OCI-LY7 (cell line): ENCODE results near the gene ATAD3A. TPM values are rescaled to one million over a fixed set of nuclear protein-coding genes. Genes with fewer than 3 reads are reported as not detected.

Experiments used
- Bru-seq: library from RNA; stranded (reverse); fragments of 400-500 nt; gene quantifications from one replicate; lab custom pipeline; 2021; lab: Mats Ljungman, UMichigan
- BruChase-seq, 2 experiments: library from RNA; stranded (reverse); fragments of 400-500 nt; gene quantifications; one replicate each; lab custom pipeline; 2021; lab: Mats Ljungman, UMichigan
- BruUV-seq: library from RNA; stranded (reverse); fragments of 400-500 nt; replicated peaks from 2 replicates; lab custom pipeline; 2021; lab: Mats Ljungman, UMichigan
- CTCF ChIA-PET: fragments of 300-600 bp; sonication (Branson Sonifier 250); formaldehyde crosslinking; loops from one replicate; lab custom pipeline; 2022; ENCODE audit warnings: antibody characterized with exemption; ENCODE audit not compliant: unreplicated experiment; lab: Charles Lee
- POLR2A ChIA-PET: fragments of 300-600 bp; sonication (Branson Sonifier 250); formaldehyde crosslinking; loops from one replicate; lab custom pipeline; 2022; ENCODE audit warnings: antibody characterized with exemption; lab: Charles Lee
- DNase-seq: peaks from one replicate; pipeline ENCODE4 v3.0.0-alpha.2; 2015; ENCODE audit warnings: low spot score
- H2AFZ ChIP-seq: fragments of 200-600 bp; sonication (generic), shearing (Covaris generic); 2 replicates; pipeline ENCODE4 v1.6.1; 2014; ENCODE audit warnings: mild to moderate bottlenecking, antibody characterized with exemption, low read length, moderate library complexity
- H3K27ac ChIP-seq: fragments of 200-600 bp; sonication (generic); 2 replicates; pipeline ENCODE4 v1.5.1; 2014; ENCODE audit warnings: mixed run types, low read depth, mild to moderate bottlenecking, moderate library complexity, low read length, inconsistent platforms; ENCODE audit not compliant: poor library complexity, severe bottlenecking
- H3K36me3 ChIP-seq: fragments of 200-600 bp; sonication (generic); 2 replicates; pipeline ENCODE4 v1.6.1; 2014; ENCODE audit warnings: mild to moderate bottlenecking, antibody characterized with exemption, low read length, moderate library complexity, mixed read lengths; ENCODE audit not compliant: insufficient read depth
- H3K4me1 ChIP-seq: fragments of 200-600 bp; sonication (generic); 2 replicates; pipeline ENCODE4 v1.5.1; 2014; ENCODE audit warnings: mild to moderate bottlenecking, low read length; ENCODE audit not compliant: insufficient read depth, poor library complexity, severe bottlenecking
- H3K4me2 ChIP-seq: fragments of 200-600 bp; sonication (generic); 2 replicates; pipeline ENCODE4 v1.6.1; 2014; ENCODE audit warnings: mild to moderate bottlenecking, low read length
- H3K4me3 ChIP-seq: fragments of 200-600 bp; sonication (generic); 2 replicates; pipeline ENCODE4 v1.5.1; 2014; ENCODE audit warnings: mild to moderate bottlenecking, low read depth, low read length; ENCODE audit not compliant: poor library complexity, severe bottlenecking
- H3K79me2 ChIP-seq: fragments of 200-600 bp; sonication (generic); 2 replicates; pipeline ENCODE4 v1.6.1; 2016; ENCODE audit warnings: low read depth, mild to moderate bottlenecking, low read length, moderate library complexity, mixed read lengths; ENCODE audit not compliant: insufficient read depth
- H3K9me2 ChIP-seq: fragments of 200-600 bp; sonication (generic); 2 replicates; pipeline ENCODE4 v1.6.1; 2016; ENCODE audit warnings: mild to moderate bottlenecking, low read length, mixed read lengths; ENCODE audit not compliant: insufficient read depth
- H3K9me3 ChIP-seq: fragments of 200-600 bp; sonication (generic); 2 replicates; pipeline ENCODE4 v1.6.1; 2014; ENCODE audit warnings: mild to moderate bottlenecking, mixed run types, low read length, mixed read lengths
- H4K20me1 ChIP-seq: fragments of 200-600 bp; sonication (generic); 2 replicates; pipeline ENCODE4 v1.6.1; 2014; ENCODE audit warnings: mild to moderate bottlenecking, antibody characterized with exemption, low read length, moderate library complexity, mixed read lengths; ENCODE audit not compliant: insufficient read depth
- CTCF ChIP-seq: fragments of 200-600 bp; sonication (generic); conservative IDR thresholded peaks from 2 replicates; pipeline ENCODE4 v1.5.1; 2014; ENCODE audit warnings: mild to moderate bottlenecking, antibody characterized with exemption, low read length, moderate library complexity, mixed read lengths
- EZH2phosphoT487 ChIP-seq: fragments of 200-600 bp; sonication (generic); IDR thresholded peaks from 2 replicates; pipeline ENCODE4 v1.6.1; 2018; ENCODE audit warnings: low read depth, borderline replicate concordance, mild to moderate bottlenecking, mixed run types, antibody characterized with exemption, low read length, moderate library complexity, mixed read lengths
- intact Hi-C: fragments of 100-400 bp; cut with micrococcal nuclease; formaldehyde crosslinking; loops from one replicate; pipeline ENCODE4 v1.10.0; 2022; ENCODE audit not compliant: unreplicated experiment
- long read RNA-seq: library from polyadenylated mRNA; stranded (forward); transcript quantifications from one replicate; pipeline ENCODE4 v2.0.0, GENCODE V29; 2022
- total RNA-seq, 2 experiments: library from RNA; depleted of rRNA in 1 of 2; stranded (reverse); fragments of >200 nt in 1 of 2; shearing (Covaris generic) in 1 of 2; gene quantifications; 2 replicates each; pipeline ENCODE4 v1.2.3, GENCODE V29; 2014 to 2022

Gene ATAD3A
- total RNA-seq (2014; rRNA removed; shearing (Covaris generic)), result 79.9 and 81.9 TPM in 2 replicates
- total RNA-seq (2022), result 83.3 and 88.6 TPM in 2 replicates
- percentile 61 among the genes with signal in this experiment for Bru-seq, nascent RNA
- percentile 72 among the genes with signal in this experiment for BruChase-seq, experiment 1, labeled RNA remaining after a 6-hour chase
- percentile 71 among the genes with signal in this experiment for BruChase-seq, experiment 2, labeled RNA remaining after a 2-hour chase
- long read RNA-seq, transcript ATAD3A-203 (16 exons, 2,492 nt), result major isoform, 41 of 77 reads
- long read RNA-seq, partial matches to known transcripts, result 19 of 77 reads
- long read RNA-seq, other reads (novel, unspliced or antisense), result 17 of 77 reads

GRCh38 chr1:1511533-1512285, at the start of gene ATAD3A:
Gene ATAD3A (plus strand): TSS chr1:1512162. CDS start chr1:1512269, 107 bp downstream.
- BruUV-seq, result no TSS peak

GRCh38 chr1:1462318-1462966, 49.5 kb upstream of the ATAD3A start:
- peak overlapping the region; percentile 33 for H3K4me3 ChIP-seq
- no peaks in the 10 kb centered on the region for H3K9me2 ChIP-seq
- peak overlapping the region; percentile 77 for H3K27ac ChIP-seq
- ChIA-PET CTCF (interaction anchor here (0.5 kb wide), 1 partner anchor 26 kb away, joined by 3 read pairs; no protein-coding TSS in a partner anchor), POLR2A (interaction anchor here (0.6 to 0.9 kb wide), 2 partner anchors 87 to 405 kb away, joined by 3 read pairs; partner anchors contain the start of gene AURKAIP1)
- H3K79me2 ChIP-seq, result no peaks in the 10 kb centered on the region
- BruUV-seq, result no TSS peak
- intact Hi-C loops, result loop anchor here (1.0 to 5.0 kb wide), 3 partner anchors 9 to 115 kb away; partner anchors contain the start of genes ATAD3B and DVL1
- H3K36me3 ChIP-seq, result no peaks in the 10 kb centered on the region
- DNase-seq, result peak; percentile 89
- H3K4me2 ChIP-seq, result peak overlapping the region; percentile 54
- no peak for TF ChIP-seq EZH2phosphoT487
- TF ChIP-seq CTCF, result no peak
- H4K20me1 ChIP-seq, result no peaks in the 10 kb centered on the region
- 0 out of 2 replicates have a peak, but pooled peaks cover 8% of the 10 kb centered on the region for H3K9me3 ChIP-seq
- peak overlapping the region; percentile 55; the same call in 1 of the 2 replicates for H2AFZ ChIP-seq
- H3K4me1 ChIP-seq, result peaks cover 22% of the 10 kb centered on the region

More at GRCh38 chr1:1511533-1512285, at the start of gene ATAD3A:
- H3K79me2 ChIP-seq, result peaks cover 24% of the 10 kb centered on the region; the same call in 1 of the 2 replicates
- no peaks in the 10 kb centered on the region for H3K9me2 ChIP-seq
- peak within 1 kb of the TSS; percentile 80 for H3K4me3 ChIP-seq
- H3K9me3 ChIP-seq, result peaks cover 6% of the 10 kb centered on the region; the same call in 1 of the 2 replicates
- peak; percentile 95 for DNase-seq
- no peaks in the 10 kb centered on the region for H4K20me1 ChIP-seq
- peaks cover 21% of the 10 kb centered on the region for H3K36me3 ChIP-seq
- no peak; the same call in 1 of the 2 replicates for TF ChIP-seq CTCF
- no peak for TF ChIP-seq EZH2phosphoT487
- H3K4me2 ChIP-seq, result peak within 1 kb of the TSS; percentile 83
- peaks cover 7% of the 10 kb centered on the region for H3K4me1 ChIP-seq
- peak within 1 kb of the TSS; percentile 4; the same call in 1 of the 2 replicates for H2AFZ ChIP-seq
- ChIA-PET CTCF (no interaction called here), POLR2A (no interaction called here)
- peak within 1 kb of the TSS; percentile 96 for H3K27ac ChIP-seq
- intact Hi-C loops, result loop anchor here (2.0 to 5.0 kb wide), 2 partner anchors 41 to 104 kb away; partner anchors contain the start of genes ATAD3B and MRPL20
